ENCODE data around the gene PRCD. TPM values are rescaled to one million over a fixed set of nuclear protein-coding genes. Genes with fewer than 3 reads are reported as not detected.

The PRCD gene
- total and polyA plus RNA-seq, 2 donors (not counting 1 experiment from before 2014, with no cell fraction given): 18.0 to 30.6 TPM

GRCh38 chr17:76554131-76554530, 14.3 kb downstream of the PRCD start:
- POLR2A ChIA-PET: interaction anchor here (0.6 kb wide), 1 partner anchor 699 kb away, joined by 11 read pairs; the partner anchor contains the start of gene WBP2
- Histone ChIP-seq H3K27ac (ENCODE audit: low read length in 2 of 2) (no peak overlapping the region), H3K27me3 (replicated peaks in 1 of 4; ENCODE audit: control extremely low read depth in 1 of 4, control insufficient read depth in 3 of 4, insufficient read depth in 4 of 4, low read length in 3 of 4) (no peaks in the 10 kb centered on the region), H3K9ac (ENCODE audit: low read length) (no peak overlapping the region), H3K4me1 (ENCODE audit: control insufficient read depth in 2 of 2, insufficient read depth in 2 of 2, low read length in 2 of 2) (peaks cover 15 to 23% of the 10 kb centered on the region in 2 donors), H3K36me3 (replicated peaks in 1 of 2; ENCODE audit: control extremely low read depth in 1 of 2, control insufficient read depth in 1 of 2, extremely low read depth in 1 of 2, insufficient read depth in 2 of 2, low read length in 1 of 2) (no peaks in the 10 kb centered on the region), H4K20me1 (ENCODE audit: control insufficient read depth, insufficient read depth, low read length, poor library complexity, severe bottlenecking) (peaks cover 6% of the 10 kb centered on the region), H3K79me2 (ENCODE audit: control insufficient read depth, insufficient read depth, low read length) (peaks cover 30% of the 10 kb centered on the region), H2AFZ (ENCODE audit: insufficient read depth, low read depth, low read length, poor library complexity, severe bottlenecking) (no peak overlapping the region), H3K9me3 (ENCODE audit: control extremely low read depth in 1 of 3, control insufficient read depth in 2 of 3, insufficient read depth in 1 of 3, low read length in 2 of 3) (no peaks in the 10 kb centered on the region), H3K4me2 (replicated peaks; ENCODE audit: low read depth, low read length, poor library complexity, severe bottlenecking) (no peak overlapping the region), H3K4me3 (ENCODE audit: control extremely low read depth in 1 of 5, extremely low read depth in 1 of 5, insufficient read depth in 1 of 5, low read depth in 2 of 5, low read length in 4 of 5) (no peak overlapping the region)
- DNase-seq (no peak), ATAC-seq (ENCODE audit: low read depth) (no peak)
- Mint-ChIP-seq H3K4me1 (peaks cover 49% of the 10 kb centered on the region), H3K9me3 (ENCODE audit: insufficient read depth) (no peaks in the 10 kb centered on the region), H3K27me3 (no peaks in the 10 kb centered on the region), H3K27ac (no peak overlapping the region), H3K4me3 (no peak overlapping the region)
- CTCF ChIA-PET: interaction anchor here (2.0 kb wide), 1 partner anchor 31 kb away, joined by 10 read pairs; no protein-coding TSS in a partner anchor
- TF ChIP-seq CTCF (IDR thresholded peaks at IDR 0.05) (no peak), EZH2 (IDR thresholded peaks at IDR 0.05; ENCODE audit: borderline replicate concordance, insufficient read depth, low read depth, low read length, poor library complexity, severe bottlenecking) (no peak)
- WGBS (ENCODE audit: insufficient coverage): 72% methylated on average over 5 of the region's 6 CpGs
- intact Hi-C loops (cut with micrococcal nuclease): no loop called here

DNA sequence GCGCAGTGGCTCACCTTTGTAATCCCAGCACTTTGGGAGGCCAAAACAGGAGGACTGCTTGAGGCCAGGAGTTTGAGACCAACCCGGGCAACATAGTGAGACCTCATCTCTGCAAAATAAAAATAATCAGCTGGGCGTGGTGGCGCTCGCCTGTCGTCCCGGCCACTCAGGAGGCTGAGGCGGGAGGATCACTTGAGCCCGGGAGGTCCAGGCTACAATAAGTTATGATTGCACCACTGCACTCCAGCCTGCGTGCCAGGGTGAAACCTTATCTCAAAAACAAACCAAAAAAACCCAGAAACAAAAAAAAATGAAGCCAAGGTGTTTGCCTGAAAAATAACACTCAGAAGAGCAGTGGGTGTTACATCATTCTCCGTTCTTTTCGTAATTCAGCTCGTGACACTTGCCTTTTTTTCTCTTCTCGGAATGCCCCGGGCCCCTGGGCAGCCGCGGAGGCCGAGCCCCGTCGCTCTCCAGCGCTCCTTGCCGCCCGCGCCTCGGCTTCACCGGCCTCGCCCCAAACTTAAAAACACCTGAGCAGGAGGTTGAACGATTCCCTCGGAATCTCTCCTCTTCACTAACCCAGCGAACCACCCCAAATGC, 17.0 kb downstream of the PRCD start:
- Histone ChIP-seq H2AFZ (ENCODE audit: insufficient read depth, low read depth, low read length, poor library complexity, severe bottlenecking) (peak overlapping the region; percentile 81), H3K27me3 (replicated peaks in 1 of 4; ENCODE audit: control extremely low read depth in 1 of 4, control insufficient read depth in 3 of 4, insufficient read depth in 4 of 4, low read length in 3 of 4) (no peaks in the 10 kb centered on the region), H3K4me1 (ENCODE audit: control insufficient read depth in 2 of 2, insufficient read depth in 2 of 2, low read length in 2 of 2) (peaks cover 16 to 37% of the 10 kb centered on the region in 2 donors), H3K4me3 (ENCODE audit: control extremely low read depth in 1 of 5, extremely low read depth in 1 of 5, insufficient read depth in 1 of 5, low read depth in 2 of 5, low read length in 4 of 5) (peak overlapping the region; percentile 76 to 94 (median 88)), H4K20me1 (ENCODE audit: control insufficient read depth, insufficient read depth, low read length, poor library complexity, severe bottlenecking) (peaks cover 18% of the 10 kb centered on the region), H3K9me3 (ENCODE audit: control extremely low read depth in 1 of 3, control insufficient read depth in 2 of 3, insufficient read depth in 1 of 3, low read length in 2 of 3) (no peaks in the 10 kb centered on the region), H3K79me2 (ENCODE audit: control insufficient read depth, insufficient read depth, low read length) (peaks cover 49% of the 10 kb centered on the region), H3K9ac (ENCODE audit: low read length) (peak overlapping the region; percentile 79), H3K36me3 (replicated peaks in 1 of 2; ENCODE audit: control extremely low read depth in 1 of 2, control insufficient read depth in 1 of 2, extremely low read depth in 1 of 2, insufficient read depth in 2 of 2, low read length in 1 of 2) (peaks cover 1 to 14% of the 10 kb centered on the region in 2 experiments), H3K4me2 (replicated peaks; ENCODE audit: low read depth, low read length, poor library complexity, severe bottlenecking) (peak overlapping the region; percentile 87), H3K27ac (ENCODE audit: low read length in 2 of 2) (peak overlapping the region; percentile 81 to 98)
- DNase-seq: peak; percentile 79
- intact Hi-C loops (cut with micrococcal nuclease): loop anchor here (1.0 to 5.0 kb wide), 5 partner anchors 29 to 155 kb away; partner anchors contain the start of gene MXRA7
- Mint-ChIP-seq H3K4me1 (peaks cover 61% of the 10 kb centered on the region), H3K27ac (peak overlapping the region; percentile 97), H3K9me3 (ENCODE audit: insufficient read depth) (no peaks in the 10 kb centered on the region), H3K27me3 (no peaks in the 10 kb centered on the region), H3K4me3 (peak overlapping the region; percentile 100)
- TF ChIP-seq EZH2 (IDR thresholded peaks at IDR 0.05; ENCODE audit: borderline replicate concordance, insufficient read depth, low read depth, low read length, poor library complexity, severe bottlenecking) (no peak), CTCF (IDR thresholded peaks at IDR 0.05) (no peak)
- CTCF ChIA-PET: interaction anchor here (0.7 to 7.1 kb wide), 19 partner anchors 10 to 253 kb away, joined by 3 to 84 read pairs (median 4); partner anchors contain the start of gene ST6GALNAC2
- POLR2A ChIA-PET: interaction anchor here (0.6 to 3.0 kb wide), 13 partner anchors 10 to 292 kb away, joined by 3 to 30 read pairs (median 3); partner anchors contain the start of gene ST6GALNAC2
- ATAC-seq (ENCODE audit: low read depth): peak; percentile 34
- WGBS (ENCODE audit: insufficient coverage): 43% methylated on average over 29 of the region's 30 CpGs
